K562 (cell line): ENCODE data around the gene BMP6. TPM values are rescaled to one million over a fixed set of nuclear protein-coding genes. Genes with fewer than 3 reads are reported as not detected.

Experiments used
- CTCFL ChIP-seq: IDR thresholded peaks from 2 replicates; pipeline ENCODE4 v1.6.1; 2011; ENCODE audit warnings: borderline replicate concordance, low read depth, mild to moderate bottlenecking, moderate library complexity, low read length; ENCODE audit not compliant: insufficient read depth, poor library complexity, severe bottlenecking
- MBD2 ChIP-seq: sonication (generic); IDR thresholded peaks from 2 replicates; pipeline ENCODE4 v1.6.1; 2016; ENCODE audit warnings: low read depth, borderline replicate concordance
- TFE3 ChIP-seq: fragments of 450-650 bp; formaldehyde crosslinking; IDR thresholded peaks from 2 replicates; pipeline ENCODE4 v1.4.0; 2020; ENCODE audit warnings: mild to moderate bottlenecking, mixed read lengths
- ZNF407 ChIP-seq: fragments of 450-650 bp; IDR thresholded peaks from 2 replicates; pipeline ENCODE4 v1.6.1; 2016; ENCODE audit warnings: low read depth
- polyA plus RNA-seq, 8 experiments: library from polyadenylated mRNA; depleted of rRNA in 4 of 8; stranded (reverse) in 5 of 8; unstranded in 3 of 8; fragments of >200 nt; fragmentation: Nextera tagmentation in 2 of 8; fragmentation: Illumina TruSeq in 1 of 8; extraction: Ambion mirVana in 2 of 8; extraction: Trizol in 1 of 8; gene quantifications; 2 replicates each; pipeline versions ENCODE4 v1.2.1 to v1.2.3, GENCODE V29; 2011 to 2014; ENCODE audit warnings: inconsistent platforms in 1 of 8, missing spikeins in 1 of 8
- total RNA-seq, 7 experiments: library from RNA; depleted of rRNA in 6 of 7; stranded (reverse); fragments of >200 nt in 6 of 7; fragmentation: Illumina TruSeq in 2 of 7; extraction: Trizol in 2 of 7; gene quantifications; 2 replicates each; pipeline versions ENCODE4 v1.2.1 to v1.2.3, GENCODE V29; 2011 to 2021; ENCODE audit warnings: low replicate concordance in 1 of 7

The BMP6 gene
- total and polyA plus RNA-seq, 9 of the 15 experiments (the other 6 are each of a cell fraction or from before 2014, with no cell fraction given), result 0.01 to 0.13 (median 0.06) TPM; not detected in 3

- TF ChIP-seq TFE3 (CRISPR knock-in tag), result no peak
- TF ChIP-seq MBD2, result no peak
- TF ChIP-seq ZNF407, result no peak
- TF ChIP-seq CTCFL, result no peak
- TF ChIP-seq, all 486 proteins: peak for 0
These were observed 1.4 kb downstream of the BMP6 start (continued) for GRCh38 chr6:7727086-7727945.
